Transverse colon (tissue), 4 donors: ENCODE measurements around the gene MYOF. TPM values are rescaled to one million over a fixed set of nuclear protein-coding genes. Genes with fewer than 3 reads are reported as not detected.
A peak's percentile ranks its signal among the peaks of the same experiment; 100 is the strongest.
"Not testable (repeated sequence)": the region's sequence is repeated elsewhere in the genome, so short reads cannot be mapped to it uniquely, and the experiment has no call there.

Experiments used
- DNase-seq: peaks from one replicate; pipeline ENCODE4 v3.0.0-alpha.2; 2019
- H3K27ac ChIP-seq, 4 donors: fragments of 200-600 bp; sonication (generic); 2 replicates each; pipeline ENCODE4 v1.5.1; 2016 to 2018; ENCODE audit warnings: inconsistent platforms in 4 of 4
- H3K27me3 ChIP-seq: fragments of 200-600 bp; sonication (generic); 2 replicates; pipeline ENCODE4 v1.5.1; 2017; ENCODE audit warnings: inconsistent platforms
- H3K36me3 ChIP-seq, 4 donors: fragments of 200-600 bp; sonication (generic); 2 replicates each; pipeline ENCODE4 v1.5.1; 2017 to 2019; ENCODE audit warnings: inconsistent platforms in 4 of 4
- H3K4me1 ChIP-seq, 4 donors: fragments of 200-600 bp; sonication (generic); 2 replicates each; pipeline ENCODE4 v1.5.1; 2017 to 2020; ENCODE audit warnings: inconsistent platforms in 4 of 4
- H3K4me3 ChIP-seq, 4 donors: fragments of 200-600 bp; sonication (generic); 1 replicate in 1 of 4; 2 replicates in 3 of 4; pipeline versions ENCODE4 v1.5.1 to v1.6.1; 2017 to 2019; ENCODE audit warnings: inconsistent platforms in 4 of 4
- H3K9me3 ChIP-seq, 2 donors: fragments of 200-600 bp; sonication (generic); 2 replicates each; pipeline ENCODE4 v1.5.1; 2017 to 2019; ENCODE audit warnings: inconsistent platforms in 2 of 2
- EP300 ChIP-seq: sonication (generic); formaldehyde crosslinking; IDR thresholded peaks from one replicate; pipeline ENCODE4 v1.6.1; 2017; ENCODE audit warnings: antibody characterized with exemption, low read depth
- POLR2A ChIP-seq: fragments of 450-650 bp; IDR thresholded peaks from one replicate; pipeline ENCODE4 v1.6.1; 2016; ENCODE audit warnings: antibody characterized with exemption, mild to moderate bottlenecking, moderate library complexity
- POLR2AphosphoS5 ChIP-seq, 3 donors: sonication (generic); formaldehyde crosslinking; IDR thresholded peaks; one replicate each; pipeline ENCODE4 v1.6.1; 2016; ENCODE audit warnings: antibody characterized with exemption in 3 of 3
- WGBS, 2 donors: methylation state at CpG; one replicate each; pipeline ENCODE4 v1.1.5; 2018; ENCODE audit warnings: low coverage in 1 of 2; 5-methylcytosine and 5-hydroxymethylcytosine counted together
- in situ Hi-C, 4 donors: fragments of 200-750 bp; cut with MboI; loops; one replicate each; pipeline versions ENCODE4 v1.15.0 to v1.15.1; 2017; ENCODE audit warnings: low sequenced_read_pairs in 3 of 4, low pct_ligation_motif_present in 1 of 4, low pct_unique_long_range_greater_than_20kb in 1 of 4
- intact Hi-C: fragments of 100-400 bp; cut with DNase I; formaldehyde crosslinking; loops from one replicate; pipeline ENCODE4 v1.15.1; 2023; ENCODE audit warnings: low total_unique reads
- total RNA-seq, 4 donors: library from RNA; depleted of rRNA; stranded (reverse); fragments of >200 nt; gene quantifications; one replicate each; pipeline ENCODE4 v1.1.0, GENCODE V29; 2016
- TF ChIP-seq, protein P1 (sequence below), 5 experiments: fragments of 200-600 bp in 3 of 5; fragments of 450-650 bp in 2 of 5; sonication (generic) in 3 of 5; IDR thresholded peaks; 1 replicate in 2 of 5; 2 replicates in 3 of 5; pipeline ENCODE4 v1.5.1; 2016 to 2017; ENCODE audit warnings: antibody characterized with exemption in 5 of 5, inconsistent platforms in 3 of 5, mild to moderate bottlenecking in 2 of 5, moderate library complexity in 1 of 5

Gene MYOF
- total RNA-seq, 4 donors from 2014 or later = 18.9 to 57.2 (median 50.2) TPM

DNA sequence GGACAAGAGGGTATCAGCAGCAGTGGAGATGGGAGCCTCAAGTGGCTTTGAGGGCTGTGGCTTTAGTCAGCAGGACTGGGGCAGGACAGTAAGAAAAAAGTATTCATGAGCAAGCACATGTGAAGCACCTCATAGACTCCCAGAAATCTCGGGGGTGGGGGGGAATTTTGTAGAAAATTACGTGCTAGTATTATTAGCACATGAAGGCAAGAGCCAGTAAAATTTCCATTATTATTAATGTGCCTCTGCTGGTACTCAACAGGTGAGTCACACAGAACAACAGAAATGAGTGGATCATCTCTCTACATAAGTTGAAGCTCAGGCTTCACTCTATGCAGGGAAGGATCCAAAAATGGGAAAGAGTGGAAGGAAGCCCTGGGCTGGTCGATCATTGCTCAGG, 114.5 kb downstream of the MYOF start:
- DNase-seq = no peak
- TF ChIP-seq POLR2A = no peak
- intact Hi-C loops = loop anchor here (5.0 kb wide), 1 partner anchor 125 kb away; no protein-coding TSS in a partner anchor
- H3K27ac ChIP-seq = no peak overlapping the region
- in situ Hi-C loops = loop anchor here in 2 of 4 donors (25.0 kb wide), 1 partner anchor 320 kb away; no protein-coding TSS in a partner anchor
- no peaks in the 10 kb centered on the region for H3K27me3 ChIP-seq
- 74 to 80% methylated on average over 3 of the region's 3 CpGs for WGBS, 2 donors
- peaks cover 0 to 26% (median 9%) of the 10 kb centered on the region in 4 donors for H3K36me3 ChIP-seq
- no peaks in the 10 kb centered on the region for H3K4me1 ChIP-seq
- H3K4me3 ChIP-seq = no peak overlapping the region
- H3K9me3 ChIP-seq = no peaks in the 10 kb centered on the region

GRCh38 chr10:93364966-93365365, 117.2 kb downstream of the MYOF start:
- TF ChIP-seq EP300 = no peak
- TF ChIP-seq, protein P1, sequence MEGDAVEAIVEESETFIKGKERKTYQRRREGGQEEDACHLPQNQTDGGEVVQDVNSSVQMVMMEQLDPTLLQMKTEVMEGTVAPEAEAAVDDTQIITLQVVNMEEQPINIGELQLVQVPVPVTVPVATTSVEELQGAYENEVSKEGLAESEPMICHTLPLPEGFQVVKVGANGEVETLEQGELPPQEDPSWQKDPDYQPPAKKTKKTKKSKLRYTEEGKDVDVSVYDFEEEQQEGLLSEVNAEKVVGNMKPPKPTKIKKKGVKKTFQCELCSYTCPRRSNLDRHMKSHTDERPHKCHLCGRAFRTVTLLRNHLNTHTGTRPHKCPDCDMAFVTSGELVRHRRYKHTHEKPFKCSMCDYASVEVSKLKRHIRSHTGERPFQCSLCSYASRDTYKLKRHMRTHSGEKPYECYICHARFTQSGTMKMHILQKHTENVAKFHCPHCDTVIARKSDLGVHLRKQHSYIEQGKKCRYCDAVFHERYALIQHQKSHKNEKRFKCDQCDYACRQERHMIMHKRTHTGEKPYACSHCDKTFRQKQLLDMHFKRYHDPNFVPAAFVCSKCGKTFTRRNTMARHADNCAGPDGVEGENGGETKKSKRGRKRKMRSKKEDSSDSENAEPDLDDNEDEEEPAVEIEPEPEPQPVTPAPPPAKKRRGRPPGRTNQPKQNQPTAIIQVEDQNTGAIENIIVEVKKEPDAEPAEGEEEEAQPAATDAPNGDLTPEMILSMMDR (IDR thresholded peaks at IDR 0.05) = no peak
- no peak for TF ChIP-seq POLR2A
- TF ChIP-seq POLR2AphosphoS5 (IDR thresholded peaks at IDR 0.05) = no peak
- Histone ChIP-seq H3K4me1 (no peaks in the 10 kb centered on the region), H3K9me3 (no peaks in the 10 kb centered on the region), H3K27me3 (no peaks in the 10 kb centered on the region), H3K27ac (no peak overlapping the region), H3K4me3 (no peak overlapping the region), H3K36me3 (peaks cover 0 to 30% (median 10%) of the 10 kb centered on the region in 4 donors)
- WGBS, 2 donors = 38 to 40% methylated on average over 1 of the region's 1 CpG
- in situ Hi-C loops = loop anchor here in 2 of 4 donors (25.0 kb wide), 1 partner anchor 322 kb away; no protein-coding TSS in a partner anchor
- intact Hi-C loops = loop anchor here (5.0 kb wide), 1 partner anchor 127 kb away; no protein-coding TSS in a partner anchor
- DNase-seq = no peak

DNA sequence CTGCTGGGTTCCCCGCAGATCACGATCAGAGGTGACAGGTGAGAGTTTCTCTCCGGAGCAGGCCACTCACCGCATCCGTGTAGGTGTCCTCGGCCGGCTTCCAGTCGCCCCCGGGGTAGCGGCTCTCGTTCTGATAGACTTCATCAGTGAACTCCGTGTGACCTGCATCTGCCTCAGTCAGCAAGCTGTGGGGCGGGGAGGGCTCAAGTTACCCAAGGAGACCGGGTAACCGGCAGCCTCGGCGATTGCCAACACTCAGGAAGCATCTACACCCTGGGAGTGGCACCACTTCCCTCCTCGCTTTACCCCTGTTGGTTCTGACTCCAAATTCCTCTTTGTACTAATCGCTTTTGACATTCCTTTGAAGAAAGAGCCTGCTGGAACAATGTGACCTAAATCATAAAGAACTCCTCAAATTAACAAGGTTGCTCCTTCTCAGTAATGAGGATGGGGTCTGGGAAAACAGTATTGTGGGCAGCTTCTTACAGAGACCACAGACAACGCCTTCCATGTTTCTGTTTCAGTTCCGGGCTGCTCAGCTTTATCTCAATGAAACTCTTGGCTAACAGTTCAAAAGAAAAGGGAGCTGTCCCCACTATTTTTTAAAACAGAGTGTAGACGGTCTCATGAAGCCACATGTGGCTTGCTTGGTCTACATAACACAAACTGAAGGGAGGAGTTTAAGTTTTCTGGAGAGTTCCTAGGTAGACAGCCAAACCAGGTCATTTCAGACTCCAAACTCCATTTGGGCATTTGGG, 118.1 kb downstream of the MYOF start:
- DNase-seq = no peak
- TF ChIP-seq EP300 (no peak), POLR2AphosphoS5 (IDR thresholded peaks at IDR 0.05) (no peak), POLR2A (no peak)
- TF ChIP-seq, protein P1 (IDR thresholded peaks at IDR 0.05) = no peak
- H3K27me3 ChIP-seq = no peaks in the 10 kb centered on the region
- 81 to 91% methylated on average over 5 to 22 of the region's 22 CpGs for WGBS, 2 donors
- peaks cover 0 to 36% (median 14%) of the 10 kb centered on the region in 4 donors for H3K36me3 ChIP-seq
- no peaks in the 10 kb centered on the region for H3K9me3 ChIP-seq
- no peak overlapping the region for H3K27ac ChIP-seq
- H3K4me3 ChIP-seq = no peak overlapping the region
- intact Hi-C loops = no loop called here
- in situ Hi-C loops = loop anchor here in 2 of 4 donors (25.0 kb wide), 1 partner anchor 323 kb away; no protein-coding TSS in a partner anchor
- no peaks in the 10 kb centered on the region for H3K4me1 ChIP-seq

- 94% methylated on average over 4 of the region's 4 CpGs; no CpG with 5 or more reads in 1 of the 2 donors for WGBS, 2 donors
- intact Hi-C loops = not testable (repeated sequence)
- in situ Hi-C loops = loop anchor here in 3 of 4 donors (10.0 to 25.0 kb wide), 2 partner anchors 274 to 329 kb away; no protein-coding TSS in a partner anchor
Observed at GRCh38 chr10:93358398-93358797, 123.7 kb downstream of the MYOF start.

DNA sequence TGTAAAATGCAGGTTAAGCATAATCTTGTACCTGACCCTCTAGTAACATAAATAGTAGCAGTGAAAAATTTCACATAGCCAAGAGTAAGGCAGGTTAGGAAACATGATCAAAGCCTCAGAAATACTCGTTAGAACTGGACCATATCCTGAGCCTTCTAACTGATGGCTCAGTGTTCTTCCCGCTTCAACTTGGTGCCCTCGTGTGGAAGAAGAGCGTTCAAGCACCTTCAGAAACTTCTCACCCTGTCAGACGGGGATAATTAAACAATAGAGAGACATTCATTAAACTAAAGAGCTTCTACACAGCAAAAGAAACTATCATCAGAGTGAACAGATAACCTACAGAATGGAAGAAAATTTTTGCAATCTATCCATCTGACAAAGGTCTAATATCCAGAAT, 124.5 kb downstream of the MYOF start:
- 0 to 6% methylated on average over 5 of the region's 5 CpGs for WGBS, 2 donors
- Histone ChIP-seq H3K27ac (no peak overlapping the region), H3K36me3 (peaks cover 0 to 65% (median 25%) of the 10 kb centered on the region in 4 donors), H3K4me1 (no peaks in the 10 kb centered on the region), H3K9me3 (no peaks in the 10 kb centered on the region), H3K4me3 (no peak overlapping the region), H3K27me3 (no peaks in the 10 kb centered on the region)
- no peak for DNase-seq
- in situ Hi-C loops (loop anchor here in 3 of 4 donors (10.0 to 25.0 kb wide), 2 partner anchors 273 to 330 kb away; no protein-coding TSS in a partner anchor), intact Hi-C loops (no loop called here)
- TF ChIP-seq EP300 (no peak), POLR2A (no peak), POLR2AphosphoS5 (IDR thresholded peaks at IDR 0.05) (no peak)
- TF ChIP-seq, protein P1 (IDR thresholded peaks at IDR 0.05) = peak; percentile 28 to 52 (median 40)

More at GRCh38 chr10:93358398-93358797, 123.7 kb downstream of the MYOF start:
- not testable (repeated sequence) for H3K27ac ChIP-seq, H3K4me3 ChIP-seq, H3K4me1 ChIP-seq, DNase-seq, H3K9me3 ChIP-seq, H3K27me3 ChIP-seq
- peaks cover 0 to 69% (median 25%) of the 10 kb centered on the region in 4 donors for H3K36me3 ChIP-seq
